Panc1 (cell line): ENCODE data around the gene ANO2. TPM values are rescaled to one million over a fixed set of nuclear protein-coding genes. Genes with fewer than 3 reads are reported as not detected.
"Not testable (repeated sequence)": the region's sequence is repeated elsewhere in the genome, so short reads cannot be mapped to it uniquely, and the experiment has no call there.

ENCODE experiments used
- ATAC-seq: fragments of 200-7000 bp; cut with Tn5 transposase; 2 replicates; pipeline ENCODE4 v1.9.1; 2020; ENCODE audit warnings: mild to moderate bottlenecking, moderate library complexity
- BruUV-seq: library from RNA; stranded (reverse); fragments of 400-500 nt; replicated peaks from 2 replicates; lab custom pipeline; 2021; lab: Mats Ljungman, UMichigan
- CTCF ChIA-PET: fragments of 300-600 bp; sonication (Branson Sonifier 250); formaldehyde crosslinking; loops from one replicate; lab custom pipeline; 2022; ENCODE audit warnings: antibody characterized with exemption; lab: Charles Lee
- POLR2A ChIA-PET: fragments of 300-600 bp; sonication (Branson Sonifier 250); formaldehyde crosslinking; loops from one replicate; lab custom pipeline; 2022; ENCODE audit warnings: antibody characterized with exemption; lab: Charles Lee
- DNase-seq: peaks from one replicate; pipeline ENCODE4 v3.0.0-alpha.2; 2010; ENCODE audit warnings: low read depth, low spot score
- H3K27ac ChIP-seq: 2 replicates; pipeline ENCODE4 v1.5.1; 2011; ENCODE audit warnings: mild to moderate bottlenecking, low read length, inconsistent platforms
- H3K27me3 ChIP-seq: fragments of 200-500 bp; sonication (Bioruptor generic); 2 replicates; pipeline ENCODE4 v1.6.0; 2014; ENCODE audit warnings: low read length, inconsistent platforms; ENCODE audit not compliant: control insufficient read depth, insufficient read depth
- H3K36me3 ChIP-seq: fragments of 200-500 bp; sonication (Bioruptor generic); 2 replicates; pipeline ENCODE4 v1.5.1; 2014; ENCODE audit warnings: inconsistent platforms, mild to moderate bottlenecking, low read length, moderate library complexity; ENCODE audit not compliant: control insufficient read depth, insufficient read depth
- H3K4me1 ChIP-seq: 2 replicates; pipeline ENCODE4 v1.5.1; 2011; ENCODE audit warnings: inconsistent platforms, mild to moderate bottlenecking, low read length, moderate library complexity; ENCODE audit not compliant: control insufficient read depth, insufficient read depth
- H3K4me3 ChIP-seq, 2 experiments: 2 replicates each; pipeline ENCODE4 v1.5.1; 2011 to 2012; ENCODE audit warnings: low read depth in 2 of 2, low read length in 2 of 2, mild to moderate bottlenecking in 2 of 2, inconsistent platforms in 1 of 2, moderate library complexity in 1 of 2
- H3K9me3 ChIP-seq: fragments of 200-500 bp; sonication (Bioruptor generic); 2 replicates; pipeline ENCODE4 v1.5.1; 2014; ENCODE audit warnings: low read depth, mild to moderate bottlenecking, inconsistent platforms, low read length, moderate library complexity; ENCODE audit not compliant: control insufficient read depth, insufficient read depth
- POLR2AphosphoS5 ChIP-seq: IDR thresholded peaks from 2 replicates; pipeline ENCODE4 v1.6.1; 2012; ENCODE audit warnings: mild to moderate bottlenecking, low read depth, low read length, moderate library complexity
- SIN3A ChIP-seq: IDR thresholded peaks from 2 replicates; pipeline ENCODE4 v1.6.1; 2012; ENCODE audit warnings: low read depth, mild to moderate bottlenecking, low read length, moderate library complexity, borderline replicate concordance; ENCODE audit not compliant: insufficient read depth
- TCF7L2 ChIP-seq: IDR thresholded peaks from 2 replicates; pipeline ENCODE4 v1.6.1; 2011; ENCODE audit warnings: mild to moderate bottlenecking, low read depth, low read length, inconsistent platforms
- in situ Hi-C: cut with HindIII; loops from 2 replicates; pipeline ENCODE4 v1.10.0; 2016; ENCODE audit warnings: low sequenced_read_pairs, low pct_unique_long_range_greater_than_20kb
- intact Hi-C: fragments of 100-400 bp; cut with micrococcal nuclease; formaldehyde crosslinking; loops from one replicate; pipeline ENCODE4 v1.10.0; 2022; ENCODE audit not compliant: unreplicated experiment
- total RNA-seq: library from RNA; stranded (reverse); gene quantifications from one replicate; pipeline ENCODE4 v1.2.1, GENCODE V29; 2021; ENCODE audit not compliant: unreplicated experiment
- TF ChIP-seq, protein P1 (sequence below): fragments of 450-650 bp; IDR thresholded peaks from 2 replicates; pipeline ENCODE4 v1.5.1; 2017; ENCODE audit warnings: mild to moderate bottlenecking
- TF ChIP-seq, protein P2 (sequence below), 2 experiments: IDR thresholded peaks; 2 replicates each; pipeline ENCODE4 v1.6.1; 2011 to 2012; ENCODE audit warnings: low read depth in 2 of 2, control low read depth in 1 of 2, low read length in 1 of 2, mild to moderate bottlenecking in 1 of 2, moderate library complexity in 1 of 2; ENCODE audit not compliant: insufficient read depth in 1 of 2

Gene ANO2
- total RNA-seq, 1 experiment from 2014 or later, result not detected

DNA sequence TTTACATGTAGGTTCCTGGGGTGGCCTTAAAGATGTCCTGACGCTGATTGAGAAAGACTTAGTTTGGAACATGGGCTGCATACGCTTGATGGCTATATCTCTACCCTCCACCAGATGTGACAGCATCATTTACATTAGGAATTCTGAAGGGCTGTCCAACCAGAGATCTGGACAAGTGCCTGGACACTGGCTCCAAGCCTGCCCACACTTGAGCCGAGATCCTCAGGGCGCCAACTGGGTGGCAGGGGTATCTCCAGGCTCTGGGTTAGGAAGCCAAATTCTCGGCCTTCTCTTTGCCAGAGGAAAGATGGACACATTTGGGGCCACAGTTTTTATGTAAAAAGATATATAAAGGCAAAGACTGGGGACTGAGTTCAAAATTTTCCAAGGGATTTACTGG, 266.9 kb downstream of the ANO2 start:
- Histone ChIP-seq H3K27ac (no peak overlapping the region), H3K36me3 (no peaks in the 10 kb centered on the region), H3K27me3 (no peaks in the 10 kb centered on the region), H3K4me1 (no peaks in the 10 kb centered on the region), H3K9me3 (no peaks in the 10 kb centered on the region), H3K4me3 (no peak overlapping the region)
- POLR2A ChIA-PET, result no interaction called here
- in situ Hi-C loops, result no loop called here
- ATAC-seq (no peak), DNase-seq (no peak)
- CTCF ChIA-PET, result no interaction called here
- TF ChIP-seq, protein P1, sequence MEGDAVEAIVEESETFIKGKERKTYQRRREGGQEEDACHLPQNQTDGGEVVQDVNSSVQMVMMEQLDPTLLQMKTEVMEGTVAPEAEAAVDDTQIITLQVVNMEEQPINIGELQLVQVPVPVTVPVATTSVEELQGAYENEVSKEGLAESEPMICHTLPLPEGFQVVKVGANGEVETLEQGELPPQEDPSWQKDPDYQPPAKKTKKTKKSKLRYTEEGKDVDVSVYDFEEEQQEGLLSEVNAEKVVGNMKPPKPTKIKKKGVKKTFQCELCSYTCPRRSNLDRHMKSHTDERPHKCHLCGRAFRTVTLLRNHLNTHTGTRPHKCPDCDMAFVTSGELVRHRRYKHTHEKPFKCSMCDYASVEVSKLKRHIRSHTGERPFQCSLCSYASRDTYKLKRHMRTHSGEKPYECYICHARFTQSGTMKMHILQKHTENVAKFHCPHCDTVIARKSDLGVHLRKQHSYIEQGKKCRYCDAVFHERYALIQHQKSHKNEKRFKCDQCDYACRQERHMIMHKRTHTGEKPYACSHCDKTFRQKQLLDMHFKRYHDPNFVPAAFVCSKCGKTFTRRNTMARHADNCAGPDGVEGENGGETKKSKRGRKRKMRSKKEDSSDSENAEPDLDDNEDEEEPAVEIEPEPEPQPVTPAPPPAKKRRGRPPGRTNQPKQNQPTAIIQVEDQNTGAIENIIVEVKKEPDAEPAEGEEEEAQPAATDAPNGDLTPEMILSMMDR, result no peak
- TF ChIP-seq POLR2AphosphoS5 (no peak), TCF7L2 (no peak)
- TF ChIP-seq, protein P2, sequence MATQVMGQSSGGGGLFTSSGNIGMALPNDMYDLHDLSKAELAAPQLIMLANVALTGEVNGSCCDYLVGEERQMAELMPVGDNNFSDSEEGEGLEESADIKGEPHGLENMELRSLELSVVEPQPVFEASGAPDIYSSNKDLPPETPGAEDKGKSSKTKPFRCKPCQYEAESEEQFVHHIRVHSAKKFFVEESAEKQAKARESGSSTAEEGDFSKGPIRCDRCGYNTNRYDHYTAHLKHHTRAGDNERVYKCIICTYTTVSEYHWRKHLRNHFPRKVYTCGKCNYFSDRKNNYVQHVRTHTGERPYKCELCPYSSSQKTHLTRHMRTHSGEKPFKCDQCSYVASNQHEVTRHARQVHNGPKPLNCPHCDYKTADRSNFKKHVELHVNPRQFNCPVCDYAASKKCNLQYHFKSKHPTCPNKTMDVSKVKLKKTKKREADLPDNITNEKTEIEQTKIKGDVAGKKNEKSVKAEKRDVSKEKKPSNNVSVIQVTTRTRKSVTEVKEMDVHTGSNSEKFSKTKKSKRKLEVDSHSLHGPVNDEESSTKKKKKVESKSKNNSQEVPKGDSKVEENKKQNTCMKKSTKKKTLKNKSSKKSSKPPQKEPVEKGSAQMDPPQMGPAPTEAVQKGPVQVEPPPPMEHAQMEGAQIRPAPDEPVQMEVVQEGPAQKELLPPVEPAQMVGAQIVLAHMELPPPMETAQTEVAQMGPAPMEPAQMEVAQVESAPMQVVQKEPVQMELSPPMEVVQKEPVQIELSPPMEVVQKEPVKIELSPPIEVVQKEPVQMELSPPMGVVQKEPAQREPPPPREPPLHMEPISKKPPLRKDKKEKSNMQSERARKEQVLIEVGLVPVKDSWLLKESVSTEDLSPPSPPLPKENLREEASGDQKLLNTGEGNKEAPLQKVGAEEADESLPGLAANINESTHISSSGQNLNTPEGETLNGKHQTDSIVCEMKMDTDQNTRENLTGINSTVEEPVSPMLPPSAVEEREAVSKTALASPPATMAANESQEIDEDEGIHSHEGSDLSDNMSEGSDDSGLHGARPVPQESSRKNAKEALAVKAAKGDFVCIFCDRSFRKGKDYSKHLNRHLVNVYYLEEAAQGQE (IDR thresholded peaks at IDR 0.05; ENCODE audit: insufficient read depth in 1 of 2, low read depth in 2 of 2, low read length in 1 of 2), result no peak
- intact Hi-C loops, result no loop called here
- BruUV-seq, result no TSS peak

DNA sequence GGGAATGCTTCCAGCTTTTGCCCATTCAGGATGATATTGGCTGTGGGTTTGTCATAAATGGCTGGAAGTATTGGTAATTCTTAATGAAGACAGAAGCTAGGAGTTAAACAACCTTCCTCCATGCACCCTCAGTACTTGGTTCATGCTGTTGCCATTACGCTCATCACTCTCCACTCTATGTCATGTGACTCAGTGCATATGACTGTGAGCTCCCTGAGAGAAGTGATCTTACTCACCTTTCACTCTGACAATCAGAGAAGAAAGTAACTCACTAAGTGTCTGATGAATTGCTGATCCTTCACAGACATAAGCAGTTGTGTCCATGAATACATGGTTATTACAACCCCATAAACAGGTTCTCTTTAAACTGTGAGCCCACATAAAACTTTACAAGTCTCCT, 275.4 kb downstream of the ANO2 start:
- H3K27me3 ChIP-seq, BruUV-seq, ATAC-seq: not testable (repeated sequence)

DNA sequence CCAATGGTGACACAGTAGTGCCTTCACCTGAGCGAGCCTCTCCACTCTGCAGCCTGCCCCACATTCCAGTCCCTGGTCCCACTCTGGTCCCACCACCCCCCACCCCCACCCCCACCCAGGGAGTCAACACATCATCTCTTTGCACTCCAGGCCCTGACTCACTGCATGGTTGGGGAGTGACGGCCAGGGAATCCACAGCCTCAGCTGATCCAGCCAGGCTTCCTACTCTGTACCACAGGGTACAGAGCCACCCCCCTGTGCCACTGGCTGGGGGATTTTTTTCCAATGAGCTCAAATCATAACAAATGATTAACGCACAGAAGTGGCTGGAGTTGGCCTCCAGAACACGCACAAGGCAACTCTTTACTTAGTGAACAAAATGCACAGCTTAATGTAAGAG, 279.4 kb downstream of the ANO2 start:
- CTCF ChIA-PET, result no interaction called here
- TF ChIP-seq SIN3A, result no peak
- no peak for TF ChIP-seq TCF7L2
- TF ChIP-seq, protein P1, result no peak
- no peak for TF ChIP-seq POLR2AphosphoS5
- TF ChIP-seq, protein P2 (IDR thresholded peaks at IDR 0.05; ENCODE audit: insufficient read depth in 1 of 2, low read depth in 2 of 2, low read length in 1 of 2), result no peak
- Histone ChIP-seq H3K9me3 (no peaks in the 10 kb centered on the region), H3K4me3 (no peak overlapping the region), H3K27ac (no peak overlapping the region), H3K4me1 (no peaks in the 10 kb centered on the region), H3K36me3 (no peaks in the 10 kb centered on the region), H3K27me3 (no peaks in the 10 kb centered on the region)
- intact Hi-C loops (no loop called here), in situ Hi-C loops (no loop called here)
- no peak for DNase-seq
- BruUV-seq, result no TSS peak
- ATAC-seq, result no peak
- POLR2A ChIA-PET, result no interaction called here

More for the DNA sequence above, 275.4 kb downstream of the ANO2 start:
- H3K4me1 ChIP-seq, DNase-seq, H3K4me3 ChIP-seq, H3K27ac ChIP-seq, intact Hi-C loops, POLR2A ChIA-PET, in situ Hi-C loops, H3K9me3 ChIP-seq, H3K36me3 ChIP-seq, CTCF ChIA-PET: not testable (repeated sequence)
